HG02840 (cell line): ENCODE results near the gene ACY1.
"Not testable (repeated sequence)": the region's sequence is repeated elsewhere in the genome, so short reads cannot be mapped to it uniquely, and the experiment has no call there.

Experiments
- ATAC-seq: cut with Tn5 transposase; IDR thresholded peaks from one replicate; pipeline ENCODE4 v1.9.1; 2021; ENCODE audit warnings: mild to moderate bottlenecking, moderate library complexity, moderate number of reproducible peaks; ENCODE audit not compliant: unreplicated experiment, low FRiP score

The ACY1 gene

DNA sequence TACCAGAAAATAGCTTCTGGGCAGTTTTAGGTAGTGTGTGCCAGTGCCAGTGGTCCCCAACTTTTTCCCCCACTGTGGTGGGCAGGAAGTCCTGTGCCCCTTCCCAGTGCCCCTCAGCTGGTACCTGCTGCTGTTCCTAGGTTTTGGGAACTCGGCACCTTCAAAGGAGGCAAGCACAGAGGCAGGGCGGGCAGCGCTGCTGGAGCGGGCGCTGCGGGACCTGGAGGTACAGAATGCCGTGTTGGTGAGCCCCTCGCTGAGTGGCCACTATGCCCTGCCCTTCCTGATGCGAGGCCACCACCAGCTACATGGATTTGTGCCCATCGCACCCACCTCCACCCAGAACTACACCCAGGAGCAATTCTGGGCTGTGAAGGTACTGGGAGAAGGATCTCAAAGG lies 3.1 kb upstream of the ACY1 start:
- ATAC-seq = no peak

- peak; percentile 30 for ATAC-seq
Measured at GRCh38 chr3:51982352-51982837, 940 bp upstream of the ACY1 start.

- ATAC-seq = no peak
Measured at GRCh38 chr3:51983578-51984268, 388 bp downstream of the ACY1 start.

- no peak for ATAC-seq
Measured at GRCh38 chr3:51984269-51984647, 923 bp downstream of the ACY1 start.

GRCh38 chr3:51985063-51985462 lies 1.7 kb downstream of the ACY1 start:
- no peak for ATAC-seq

- no peak for ATAC-seq
Measured at GRCh38 chr3:51986010-51986947, 2.9 kb downstream of the ACY1 start.

GRCh38 chr3:51987568-51987967 lies 4.2 kb downstream of the ACY1 start:
- ATAC-seq = no peak

DNA sequence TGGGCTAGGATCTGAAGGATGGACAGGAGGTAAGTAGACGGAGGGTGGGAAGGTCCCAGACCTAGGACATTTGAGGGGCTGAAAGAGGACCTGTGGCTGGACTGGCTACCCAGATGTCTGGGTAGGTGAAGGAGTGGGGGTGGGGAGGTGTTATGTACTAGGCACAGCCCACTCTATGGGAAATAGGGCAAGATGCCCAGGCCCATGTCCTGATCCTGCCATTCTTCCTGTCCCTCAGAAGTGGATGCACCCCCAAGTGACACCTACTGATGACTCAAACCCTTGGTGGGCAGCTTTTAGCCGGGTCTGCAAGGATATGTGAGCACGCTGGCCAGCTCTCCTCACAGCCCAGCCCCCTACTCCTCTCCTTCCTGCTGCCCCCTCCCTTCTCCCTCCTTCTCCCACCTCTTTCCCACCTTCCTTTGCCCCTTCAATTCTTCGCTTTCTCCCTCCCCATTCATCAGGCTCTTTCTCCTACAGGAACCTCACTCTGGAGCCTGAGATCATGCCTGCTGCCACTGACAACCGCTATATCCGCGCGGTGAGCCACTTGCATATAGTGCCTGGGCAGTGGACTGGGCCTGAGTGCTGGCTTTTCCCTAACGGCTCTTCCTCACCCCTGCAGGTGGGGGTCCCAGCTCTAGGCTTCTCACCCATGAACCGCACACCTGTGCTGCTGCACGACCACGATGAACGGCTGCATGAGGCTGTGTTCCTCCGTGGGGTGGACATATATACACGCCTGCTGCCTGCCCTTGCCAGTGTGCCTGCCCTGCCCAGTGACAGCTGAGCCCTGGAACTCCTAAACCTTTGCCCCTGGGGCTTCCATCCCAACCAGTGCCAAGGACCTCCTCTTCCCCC lies 5.2 kb downstream of the ACY1 start:
- no peak for ATAC-seq

DNA sequence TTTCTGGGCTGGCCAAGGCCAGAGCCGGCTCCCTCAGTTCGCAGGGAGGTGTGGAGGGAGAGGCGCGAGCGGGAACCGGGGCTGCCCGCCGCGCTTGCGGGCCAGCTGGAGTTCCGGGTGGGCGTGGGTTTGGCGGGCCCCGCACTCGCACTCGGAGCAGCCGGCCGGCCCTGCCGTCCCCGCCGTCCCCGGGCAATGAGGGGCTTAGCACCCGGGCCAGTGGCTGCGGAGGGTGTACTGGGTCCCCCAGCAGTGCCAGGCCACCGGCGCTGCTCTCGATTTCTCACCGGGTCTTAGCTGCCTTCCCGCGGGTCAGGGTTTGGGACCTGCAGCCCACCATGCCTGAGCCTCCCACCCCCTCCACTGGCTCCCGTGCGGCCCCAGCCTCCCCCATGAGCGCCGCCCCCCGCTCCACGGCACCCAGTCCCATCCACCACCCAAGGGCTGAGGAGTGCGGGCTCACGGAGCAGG lies 7.2 kb downstream of the ACY1 start:
- not testable (repeated sequence) for ATAC-seq

DNA sequence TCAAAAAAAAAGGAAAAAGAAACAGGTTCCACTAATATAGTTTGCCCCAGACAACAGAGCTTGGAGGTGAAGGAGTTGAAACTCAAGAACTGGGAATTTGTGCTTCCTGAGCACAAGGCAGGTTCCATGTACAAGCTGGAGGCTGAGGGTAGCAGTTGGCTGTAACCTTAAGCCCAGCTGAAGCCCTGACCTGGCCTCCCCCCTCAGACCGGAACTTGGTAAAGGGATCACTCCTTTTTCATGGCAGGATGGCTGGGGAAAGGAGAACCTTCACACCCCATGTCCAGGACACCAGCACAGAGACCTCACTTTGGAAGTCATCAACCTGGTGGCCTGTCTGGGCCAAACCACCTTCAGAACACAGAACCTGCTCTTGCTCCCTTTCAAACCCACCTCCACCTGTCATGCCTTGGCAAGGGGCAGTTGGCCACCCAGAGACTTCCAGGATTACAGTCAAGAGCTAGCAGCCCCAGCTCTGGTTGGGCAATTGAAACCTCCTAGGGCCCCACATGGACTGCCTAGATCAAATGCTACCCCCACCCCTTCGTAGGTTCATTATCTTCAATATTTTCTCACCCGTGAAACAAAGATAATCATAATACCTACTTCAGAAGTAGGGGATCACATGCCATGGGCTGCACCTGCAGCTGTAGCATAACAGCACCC lies 8.8 kb downstream of the ACY1 start:
- ATAC-seq = no peak

GRCh38 chr3:51993657-51994056 lies 10.3 kb downstream of the ACY1 start:
- not testable (repeated sequence) for ATAC-seq

GRCh38 chr3:51994530-51994929 lies 11.2 kb downstream of the ACY1 start:
- no peak for ATAC-seq

GRCh38 chr3:51995346-51996163 lies 12.2 kb downstream of the ACY1 start, which contains the start of gene RPL29:
RPL29 (minus strand) TSS chr3:51995895; CDS start chr3:51995461, 434 bp downstream.
- peak; percentile 83 for ATAC-seq

DNA sequence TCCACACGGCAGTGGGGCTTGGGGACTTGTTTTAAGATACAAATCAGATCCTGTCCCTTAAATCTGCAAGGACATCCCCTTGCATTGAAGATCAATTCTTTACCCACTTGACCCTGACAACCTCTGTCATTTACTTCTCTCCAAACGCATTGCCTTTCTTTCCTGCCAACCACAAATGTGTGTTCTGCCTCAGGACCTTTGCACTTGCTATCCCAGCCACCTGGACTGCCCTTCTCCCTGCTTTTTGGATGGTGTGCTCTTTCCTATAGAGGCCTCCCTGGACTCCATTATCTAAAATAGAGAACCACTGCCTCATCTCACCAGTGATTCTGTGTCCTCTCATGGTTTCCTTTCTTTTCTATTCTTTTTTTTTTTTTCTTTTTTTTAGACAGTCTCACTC lies 13.8 kb downstream of the ACY1 start:
- no peak for ATAC-seq

DNA sequence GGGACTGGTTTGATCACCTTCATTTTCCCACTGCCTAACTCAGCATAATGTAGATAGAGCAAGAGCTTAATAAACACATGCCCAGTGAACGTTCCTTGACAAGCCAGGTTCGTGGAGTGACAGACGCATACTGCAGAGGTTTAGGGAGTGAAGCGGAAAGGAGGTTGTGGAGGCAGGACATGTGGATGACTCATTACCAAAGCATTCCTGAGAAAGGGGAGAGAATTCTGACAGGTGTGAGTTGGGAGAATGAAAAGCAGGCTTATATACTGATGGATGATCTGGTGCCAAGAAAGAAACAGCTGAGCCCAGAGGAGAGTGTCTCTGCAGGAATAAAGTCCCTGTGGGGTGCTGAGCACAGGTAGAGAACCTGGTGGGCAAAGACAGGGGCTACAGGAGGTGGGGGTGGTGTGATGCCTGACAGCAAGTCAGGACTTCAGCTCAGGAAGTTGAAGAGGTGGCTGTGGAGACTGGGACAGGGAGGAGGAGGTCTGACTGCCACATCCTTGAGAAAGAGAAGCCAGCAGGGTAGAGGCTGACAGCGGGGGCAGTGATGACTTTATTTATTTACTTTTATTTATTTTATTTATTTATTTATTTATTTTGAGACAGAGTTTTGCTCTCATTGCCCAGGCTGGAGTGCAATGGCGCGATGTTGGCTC lies 14.7 kb downstream of the ACY1 start:
- no peak for ATAC-seq

DNA sequence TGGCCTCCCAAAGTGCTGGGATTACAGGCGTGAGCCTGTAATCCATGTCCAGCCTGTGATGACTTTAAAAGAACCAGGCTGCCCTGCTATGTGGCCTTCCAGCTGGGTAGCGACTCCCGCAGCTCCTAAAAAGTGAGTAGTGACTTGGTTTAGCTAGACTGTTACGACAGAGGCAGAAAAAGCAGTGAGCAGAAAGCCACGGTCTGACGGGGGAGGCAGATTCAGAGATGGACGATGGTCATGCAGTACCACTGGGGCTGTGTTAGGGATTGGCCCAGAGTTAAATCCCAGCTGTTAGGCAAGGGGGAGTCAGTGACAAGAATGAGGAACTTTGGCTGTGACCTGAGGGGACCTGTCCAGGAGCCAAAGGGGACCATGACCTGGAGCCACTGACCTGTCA lies 15.4 kb downstream of the ACY1 start:
- ATAC-seq = no peak

DNA sequence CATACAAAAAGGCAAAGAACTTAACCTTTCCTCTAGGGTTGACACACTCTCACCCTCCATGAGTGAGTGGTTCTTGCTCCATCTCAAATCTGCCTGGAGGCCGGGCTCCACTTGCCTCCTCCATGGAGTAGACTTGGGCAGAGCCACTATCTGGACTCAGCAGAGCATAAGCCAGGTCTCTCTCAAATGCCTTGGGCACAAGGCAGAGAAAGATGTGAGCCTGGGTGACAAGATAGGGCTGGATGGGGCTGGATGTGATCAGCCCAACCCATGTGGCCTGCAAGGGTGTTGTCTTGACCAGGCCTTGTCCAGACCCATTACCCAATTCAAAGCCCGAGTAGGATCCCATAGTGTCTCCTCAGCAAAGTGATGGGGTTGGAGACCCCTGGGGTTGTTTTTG lies 16.5 kb downstream of the ACY1 start:
- no peak for ATAC-seq

DNA sequence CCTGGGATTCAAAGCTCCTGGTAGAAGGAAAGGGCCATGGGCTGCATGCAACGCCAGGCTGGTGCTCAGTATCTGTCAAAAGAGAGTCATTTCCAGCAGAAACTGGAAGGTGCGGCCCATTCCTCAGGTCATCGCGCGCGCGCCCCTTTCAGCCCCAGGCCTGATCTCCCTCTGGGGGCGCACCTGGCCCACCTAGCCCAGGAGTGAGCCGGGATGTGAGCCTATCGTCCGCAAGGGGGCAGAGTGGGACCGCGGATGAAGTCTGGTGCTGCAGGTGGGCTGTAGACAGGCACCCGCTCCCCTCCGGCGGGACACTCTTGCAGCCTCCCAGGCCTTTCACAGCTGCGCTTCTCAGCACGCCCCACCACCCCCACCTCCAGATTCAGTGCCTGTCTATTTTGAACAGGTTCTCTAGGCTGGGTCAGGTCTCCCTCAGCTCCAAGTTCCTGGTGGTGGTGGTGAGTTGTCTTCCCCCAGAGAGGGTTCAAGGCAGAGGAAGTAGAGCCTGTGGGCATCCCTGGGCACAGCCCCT lies 18.2 kb downstream of the ACY1 start:
- ATAC-seq = no peak
